Gastroesophageal sphincter (tissue), 4 donors: ENCODE results near the gene POU2AF2. TPM values are rescaled to one million over a fixed set of nuclear protein-coding genes. Genes with fewer than 3 reads are reported as not detected.
A peak's percentile ranks its signal among the peaks of the same experiment; 100 is the strongest.

Source experiments
- ATAC-seq: fragments of 150-250 bp; one replicate; pipeline ENCODE4 v1.9.1; 2016; ENCODE audit warnings: mild to moderate bottlenecking, moderate library complexity
- H3K27ac ChIP-seq, 4 donors: fragments of 200-600 bp; sonication (generic) in 3 of 4; 1 replicate in 3 of 4; 2 replicates in 1 of 4; pipeline ENCODE4 v1.5.1; 2016 to 2019
- H3K27me3 ChIP-seq: fragments of 200-600 bp; sonication (generic); one replicate; pipeline ENCODE4 v1.5.1; 2019
- H3K36me3 ChIP-seq, 2 donors: fragments of 200-600 bp; sonication (generic); one replicate each; pipeline ENCODE4 v1.5.1; 2019; ENCODE audit warnings: control low read depth in 1 of 2
- H3K4me1 ChIP-seq, 3 donors: fragments of 200-600 bp; sonication (generic); 1 replicate in 2 of 3; 2 replicates in 1 of 3; pipeline ENCODE4 v1.5.1; 2016 to 2019; ENCODE audit warnings: control low read depth in 2 of 3
- H3K4me3 ChIP-seq, 2 donors: fragments of 200-600 bp; sonication (generic); one replicate each; pipeline ENCODE4 v1.5.1; 2019; ENCODE audit warnings: mild to moderate bottlenecking in 1 of 2, moderate library complexity in 1 of 2
- H3K9me3 ChIP-seq, 3 donors: fragments of 200-600 bp; sonication (generic); one replicate each; pipeline ENCODE4 v1.5.1; 2017 to 2019; ENCODE audit warnings: control low read depth in 2 of 3
- EP300 ChIP-seq: sonication (generic); formaldehyde crosslinking; IDR thresholded peaks from one replicate; pipeline ENCODE4 v1.6.1; 2017; ENCODE audit warnings: antibody characterized with exemption, mild to moderate bottlenecking
- POLR2A ChIP-seq, 2 donors: fragments of 450-650 bp; IDR thresholded peaks; one replicate each; pipeline ENCODE4 v1.6.1; 2017; ENCODE audit warnings: antibody characterized with exemption in 2 of 2, mild to moderate bottlenecking in 2 of 2, moderate library complexity in 1 of 2
- POLR2AphosphoS5 ChIP-seq: sonication (generic); formaldehyde crosslinking; IDR thresholded peaks from one replicate; pipeline ENCODE4 v1.6.1; 2017; ENCODE audit warnings: antibody characterized with exemption
- WGBS, 2 donors: methylation state at CpG; one replicate each; pipeline ENCODE4 v1.1.5; 2018; ENCODE audit warnings: low coverage in 1 of 2; 5-methylcytosine and 5-hydroxymethylcytosine counted together
- total RNA-seq, 4 donors: library from RNA; depleted of rRNA; stranded (reverse); fragments of >200 nt; gene quantifications; one replicate each; pipeline ENCODE4 v1.1.0, GENCODE V29; 2016
- TF ChIP-seq, protein P1 (sequence below), 4 experiments: fragments of 200-600 bp in 2 of 4; fragments of 450-650 bp in 2 of 4; sonication (generic) in 1 of 4; IDR thresholded peaks; one replicate each; pipeline ENCODE4 v1.5.1; 2017 to 2019; ENCODE audit warnings: antibody characterized with exemption in 4 of 4, mild to moderate bottlenecking in 2 of 4, moderate library complexity in 2 of 4

POU2AF2 gene
- total RNA-seq, 4 donors from 2014 or later: 0.59 to 0.81 TPM; not detected in 2

DNA sequence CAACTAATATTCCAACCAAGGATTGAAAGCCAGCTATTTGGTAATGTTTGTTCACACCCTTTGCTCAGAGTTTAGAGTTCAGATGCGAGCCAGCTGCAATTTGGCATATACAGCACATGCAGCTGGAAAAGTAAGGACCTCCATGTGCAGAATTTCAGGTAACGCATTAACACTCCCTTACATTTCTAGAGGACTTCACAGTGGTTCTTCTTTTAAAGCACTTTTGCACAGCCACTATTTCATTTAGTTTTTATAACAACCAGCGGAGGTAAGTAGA lies 56.3 kb downstream of the POU2AF2 start:
- WGBS, 2 donors: 86 to 88% methylated on average over 3 of the region's 3 CpGs
- Histone ChIP-seq H3K27me3 (no peaks in the 10 kb centered on the region), H3K27ac (no peak overlapping the region), H3K9me3 (no peaks in the 10 kb centered on the region), H3K4me1 (peaks cover 0 to 58% (median 15%) of the 10 kb centered on the region in 3 donors), H3K4me3 (no peak overlapping the region), H3K36me3 (no peaks in the 10 kb centered on the region)
- no peak for ATAC-seq
- TF ChIP-seq, protein P1, sequence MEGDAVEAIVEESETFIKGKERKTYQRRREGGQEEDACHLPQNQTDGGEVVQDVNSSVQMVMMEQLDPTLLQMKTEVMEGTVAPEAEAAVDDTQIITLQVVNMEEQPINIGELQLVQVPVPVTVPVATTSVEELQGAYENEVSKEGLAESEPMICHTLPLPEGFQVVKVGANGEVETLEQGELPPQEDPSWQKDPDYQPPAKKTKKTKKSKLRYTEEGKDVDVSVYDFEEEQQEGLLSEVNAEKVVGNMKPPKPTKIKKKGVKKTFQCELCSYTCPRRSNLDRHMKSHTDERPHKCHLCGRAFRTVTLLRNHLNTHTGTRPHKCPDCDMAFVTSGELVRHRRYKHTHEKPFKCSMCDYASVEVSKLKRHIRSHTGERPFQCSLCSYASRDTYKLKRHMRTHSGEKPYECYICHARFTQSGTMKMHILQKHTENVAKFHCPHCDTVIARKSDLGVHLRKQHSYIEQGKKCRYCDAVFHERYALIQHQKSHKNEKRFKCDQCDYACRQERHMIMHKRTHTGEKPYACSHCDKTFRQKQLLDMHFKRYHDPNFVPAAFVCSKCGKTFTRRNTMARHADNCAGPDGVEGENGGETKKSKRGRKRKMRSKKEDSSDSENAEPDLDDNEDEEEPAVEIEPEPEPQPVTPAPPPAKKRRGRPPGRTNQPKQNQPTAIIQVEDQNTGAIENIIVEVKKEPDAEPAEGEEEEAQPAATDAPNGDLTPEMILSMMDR (IDR thresholded peaks at IDR 0.05): no peak
- TF ChIP-seq POLR2AphosphoS5: no peak
- TF ChIP-seq EP300: no peak
- TF ChIP-seq POLR2A (IDR thresholded peaks at IDR 0.05): no peak

DNA sequence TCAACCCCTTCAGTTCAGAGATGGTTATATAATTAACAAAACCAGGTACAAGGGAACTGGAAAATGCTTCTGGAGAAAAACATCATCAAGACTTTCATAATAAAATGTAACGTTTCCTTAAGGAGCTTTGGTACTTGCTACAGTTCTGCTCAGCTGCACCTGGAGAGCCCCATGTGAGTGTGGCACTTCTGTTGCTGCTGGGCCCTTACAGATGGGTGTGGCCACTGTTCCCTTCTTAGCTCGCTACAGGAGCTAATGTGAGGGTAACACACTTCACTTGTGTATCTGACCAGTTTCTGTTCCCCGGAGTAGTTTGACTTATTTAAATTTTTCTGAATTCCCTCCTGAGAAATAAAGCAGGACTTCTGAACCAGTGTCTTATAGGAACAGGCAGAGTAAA lies 56.8 kb downstream of the POU2AF2 start:
- H3K4me3 ChIP-seq: no peak overlapping the region
- H3K36me3 ChIP-seq: no peaks in the 10 kb centered on the region
- 40 to 83% methylated on average over 2 to 3 of the region's 3 CpGs for WGBS, 2 donors
- no peak for ATAC-seq
- no peaks in the 10 kb centered on the region for H3K27me3 ChIP-seq
- H3K27ac ChIP-seq: no peak overlapping the region
- no peak for TF ChIP-seq POLR2A (IDR thresholded peaks at IDR 0.05)
- TF ChIP-seq POLR2AphosphoS5: no peak
- TF ChIP-seq EP300: no peak
- TF ChIP-seq, protein P1 (IDR thresholded peaks at IDR 0.05): no peak
- H3K9me3 ChIP-seq: no peaks in the 10 kb centered on the region
- H3K4me1 ChIP-seq: peaks cover 0 to 58% (median 15%) of the 10 kb centered on the region in 3 donors

DNA sequence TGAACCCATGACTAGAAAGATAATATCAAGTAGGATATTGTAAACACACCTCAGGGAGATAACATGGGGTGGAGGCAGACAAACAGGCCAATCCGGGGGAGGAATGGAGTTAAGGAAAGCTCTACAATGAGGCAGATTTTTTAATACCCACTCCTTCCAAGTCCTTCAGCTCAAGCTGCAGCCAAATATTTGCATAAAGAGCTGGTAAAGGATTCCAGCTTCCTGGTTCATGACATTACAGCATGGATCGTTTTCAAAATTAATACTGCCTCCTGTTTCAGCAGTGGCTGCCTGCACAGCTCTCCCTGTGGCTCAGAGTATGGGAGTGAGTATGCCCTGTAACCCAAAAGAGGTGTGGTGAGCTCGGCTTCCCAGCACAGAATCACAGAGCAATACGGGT lies 57.9 kb downstream of the POU2AF2 start:
- TF ChIP-seq, protein P1 (IDR thresholded peaks at IDR 0.05): no peak
- TF ChIP-seq POLR2A (IDR thresholded peaks at IDR 0.05) (no peak), POLR2AphosphoS5 (no peak), EP300 (no peak)
- H3K36me3 ChIP-seq: no peaks in the 10 kb centered on the region
- no peaks in the 10 kb centered on the region for H3K27me3 ChIP-seq
- no peak overlapping the region for H3K4me3 ChIP-seq
- 13 to 28% methylated on average over 3 to 4 of the region's 4 CpGs for whole genome bisulfite sequencing, 2 donors
- H3K9me3 ChIP-seq: no peaks in the 10 kb centered on the region
- no peak for ATAC-seq
- H3K27ac ChIP-seq: peak overlapping the region in 1 of 4 donors; percentile 2
- H3K4me1 ChIP-seq: peaks cover 0 to 50% (median 14%) of the 10 kb centered on the region in 3 donors

DNA sequence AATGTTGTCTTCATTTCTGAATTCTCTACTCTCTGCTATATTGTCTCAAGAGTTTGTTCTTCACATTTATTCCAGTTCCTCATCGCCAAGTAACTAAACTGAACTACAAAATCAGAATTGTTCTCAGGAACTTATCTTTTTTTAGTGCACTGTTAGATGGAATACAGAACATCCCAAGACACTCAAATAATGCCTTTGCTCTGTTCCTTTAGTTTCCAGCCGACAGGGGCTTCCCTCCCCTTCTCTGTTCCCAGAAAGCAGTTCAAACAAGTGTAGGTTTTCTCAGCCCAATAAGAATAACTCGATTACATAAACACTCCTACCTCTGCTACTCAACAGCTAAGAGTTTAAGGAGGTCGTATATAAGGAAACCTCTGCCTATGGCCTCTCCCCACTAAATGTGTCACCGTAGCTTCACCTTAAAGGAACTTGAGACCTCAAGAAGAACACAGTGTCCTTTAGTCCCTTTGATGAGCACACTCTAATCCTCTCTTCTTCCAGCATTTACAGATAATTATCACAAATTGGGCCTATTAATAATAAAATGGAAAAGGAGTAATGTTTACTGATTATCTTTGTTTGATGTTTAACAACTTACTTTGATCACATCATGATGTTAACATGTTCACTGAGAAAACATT lies 59.8 kb downstream of the POU2AF2 start:
- Histone ChIP-seq H3K36me3 (no peaks in the 10 kb centered on the region), H3K9me3 (no peaks in the 10 kb centered on the region), H3K27me3 (no peaks in the 10 kb centered on the region), H3K27ac (no peak overlapping the region), H3K4me1 (peaks cover 0 to 32% (median 3%) of the 10 kb centered on the region in 3 donors), H3K4me3 (no peak overlapping the region)
- ATAC-seq: no peak
- 80 to 91% methylated on average over 5 of the region's 5 CpGs for WGBS, 2 donors
- TF ChIP-seq POLR2AphosphoS5 (no peak), EP300 (no peak), POLR2A (IDR thresholded peaks at IDR 0.05) (no peak)
- TF ChIP-seq, protein P1 (IDR thresholded peaks at IDR 0.05): no peak

DNA sequence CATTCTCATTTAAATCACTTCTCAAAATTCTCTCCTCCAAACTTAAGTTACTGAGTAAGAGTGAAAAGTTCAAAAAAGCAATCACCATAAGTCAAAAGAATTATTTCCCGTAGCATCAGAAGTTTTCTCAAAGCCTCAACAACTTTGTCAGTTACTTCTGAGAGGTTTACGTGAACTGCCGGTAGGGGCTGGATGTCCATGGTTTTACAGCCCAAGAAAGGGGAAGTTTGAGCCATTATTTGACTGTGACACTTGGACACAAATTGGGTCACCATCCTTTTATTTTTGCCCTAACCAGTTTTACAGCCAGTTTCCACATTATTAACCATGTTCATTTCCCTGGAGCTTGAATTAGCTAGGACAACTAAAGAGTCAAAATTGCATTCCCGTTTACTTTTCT lies 60.4 kb downstream of the POU2AF2 start:
- whole genome bisulfite sequencing, 2 donors: 89 to 95% methylated on average over 4 of the region's 4 CpGs
- no peaks in the 10 kb centered on the region for H3K36me3 ChIP-seq
- H3K4me3 ChIP-seq: no peak overlapping the region
- ATAC-seq: no peak
- no peak overlapping the region for H3K27ac ChIP-seq
- peaks cover 0 to 26% (median 3%) of the 10 kb centered on the region in 3 donors for H3K4me1 ChIP-seq
- no peaks in the 10 kb centered on the region for H3K9me3 ChIP-seq
- H3K27me3 ChIP-seq: no peaks in the 10 kb centered on the region
- TF ChIP-seq, protein P1 (IDR thresholded peaks at IDR 0.05): no peak
- TF ChIP-seq POLR2A (IDR thresholded peaks at IDR 0.05): no peak
- TF ChIP-seq EP300: no peak
- no peak for TF ChIP-seq POLR2AphosphoS5
